IMR-90 (cell line): ENCODE measurements around the gene TMPRSS7. TPM values are rescaled to one million over a fixed set of nuclear protein-coding genes. Genes with fewer than 3 reads are reported as not detected.

Experiments
- ATAC-seq: fragments of 200-7000 bp; cut with Tn5 transposase; 2 replicates; pipeline ENCODE4 v1.9.1; 2020; ENCODE audit warnings: low read depth, mild to moderate bottlenecking, moderate library complexity
- BruUV-seq: library from RNA; stranded (reverse); fragments of 400-500 nt; replicated peaks from 2 replicates; lab custom pipeline; 2021; lab: Mats Ljungman, UMichigan
- CTCF ChIA-PET: fragments of 300-600 bp; formaldehyde crosslinking; extraction: SDS; loops from one replicate; lab custom pipeline; 2021; ENCODE audit warnings: antibody characterized with exemption; lab: Yijun Ruan, JAX
- POLR2A ChIA-PET: fragments of 300-600 bp; sonication (Branson Sonifier 250); formaldehyde crosslinking; loops from one replicate; lab custom pipeline; 2022; ENCODE audit warnings: antibody characterized with exemption; ENCODE audit not compliant: unreplicated experiment; lab: Charles Lee
- DNase-seq: peaks from one replicate; pipeline ENCODE4 v3.0.0; 2013
- H2AFZ ChIP-seq: replicated peaks from 2 replicates; pipeline ENCODE3; 2013; ENCODE audit warnings: low read length, mild to moderate bottlenecking; ENCODE audit not compliant: poor library complexity
- H2AK5ac ChIP-seq: 2 replicates; pipeline ENCODE4 v1.6.1; 2013; ENCODE audit warnings: low read depth, low read length, inconsistent platforms
- H2AK9ac ChIP-seq: replicated peaks from 2 replicates; pipeline ENCODE3; 2013; ENCODE audit warnings: mild to moderate bottlenecking, low read depth, low read length, moderate library complexity; ENCODE audit not compliant: poor library complexity
- H2BK120ac ChIP-seq: 2 replicates; pipeline ENCODE4 v1.6.1; 2013; ENCODE audit warnings: low read depth, low read length, inconsistent platforms
- H2BK15ac ChIP-seq: 3 replicates; pipeline ENCODE4 v1.6.1; 2013; ENCODE audit warnings: low read depth, low read length, inconsistent platforms
- H2BK20ac ChIP-seq: 2 replicates; pipeline ENCODE4 v1.6.1; 2013; ENCODE audit warnings: low read depth, mild to moderate bottlenecking, inconsistent platforms, low read length, moderate library complexity
- H2BK5ac ChIP-seq: 2 replicates; pipeline ENCODE4 v1.6.1; 2013; ENCODE audit warnings: mild to moderate bottlenecking, low read depth, low read length, inconsistent platforms; ENCODE audit not compliant: poor library complexity, severe bottlenecking
- H3K14ac ChIP-seq: replicated peaks from 2 replicates; pipeline ENCODE4 v1.6.1; 2013; ENCODE audit warnings: low read depth, low read length, inconsistent platforms
- H3K18ac ChIP-seq: 2 replicates; pipeline ENCODE4 v1.6.1; 2013; ENCODE audit warnings: low read depth, low read length, control low read depth
- H3K23ac ChIP-seq: 2 replicates; pipeline ENCODE4 v1.6.1; 2013; ENCODE audit warnings: low read depth, low read length, inconsistent platforms
- H3K27ac ChIP-seq: 2 replicates; pipeline ENCODE4 v1.5.1; 2013; ENCODE audit warnings: mild to moderate bottlenecking, control low read depth, low read length; ENCODE audit not compliant: insufficient read depth
- H3K27me3 ChIP-seq: 2 replicates; pipeline ENCODE4 v1.6.1; 2013; ENCODE audit warnings: low read length; ENCODE audit not compliant: control insufficient read depth, insufficient read depth
- H3K36me3 ChIP-seq: 2 replicates; pipeline ENCODE4 v1.6.1; 2013; ENCODE audit warnings: low read length, mixed read lengths; ENCODE audit not compliant: control insufficient read depth, insufficient read depth
- H3K4ac ChIP-seq: 2 replicates; pipeline ENCODE4 v1.6.1; 2013; ENCODE audit warnings: low read depth, low read length, inconsistent platforms
- H3K4me1 ChIP-seq: 2 replicates; pipeline ENCODE4 v1.6.1; 2013; ENCODE audit warnings: low read length, mixed read lengths; ENCODE audit not compliant: control insufficient read depth, insufficient read depth
- H3K4me2 ChIP-seq: 2 replicates; pipeline ENCODE4 v1.6.1; 2013; ENCODE audit warnings: low read depth, mild to moderate bottlenecking, control low read depth, low read length, moderate library complexity
- H3K4me3 ChIP-seq: 2 replicates; pipeline ENCODE4 v1.5.1; 2013; ENCODE audit warnings: low read depth, mild to moderate bottlenecking, control low read depth, low read length, moderate library complexity; ENCODE audit not compliant: insufficient read depth
- H3K56ac ChIP-seq: 2 replicates; pipeline ENCODE4 v1.6.1; 2013; ENCODE audit warnings: low read length, inconsistent platforms; ENCODE audit not compliant: insufficient read depth; ENCODE audit errors: extremely low read depth
- H3K79me1 ChIP-seq, 2 experiments: 2 replicates each; pipeline ENCODE4 v1.6.1; 2013; ENCODE audit warnings: low read length in 2 of 2, inconsistent platforms in 1 of 2, low read depth in 1 of 2
- H3K9ac ChIP-seq: 2 replicates; pipeline ENCODE4 v1.6.1; 2013; ENCODE audit warnings: low read depth, low read length, control low read depth
- H3K9me1 ChIP-seq: 2 replicates; pipeline ENCODE4 v1.6.1; 2013; ENCODE audit warnings: low read length, inconsistent platforms; ENCODE audit not compliant: insufficient read depth
- H3K9me3 ChIP-seq: 2 replicates; pipeline ENCODE4 v1.6.1; 2013; ENCODE audit warnings: low read length; ENCODE audit not compliant: control insufficient read depth, insufficient read depth
- H4K20me1 ChIP-seq: 2 replicates; pipeline ENCODE4 v1.6.1; 2013; ENCODE audit warnings: low read length, inconsistent platforms; ENCODE audit not compliant: insufficient read depth
- H4K5ac ChIP-seq: 2 replicates; pipeline ENCODE4 v1.6.1; 2013; ENCODE audit warnings: mild to moderate bottlenecking, low read depth, low read length, control low read depth
- H4K8ac ChIP-seq, 2 experiments: 2 replicates each; pipeline ENCODE4 v1.6.1; 2013; ENCODE audit warnings: low read depth in 2 of 2, low read length in 2 of 2, control low read depth in 1 of 2, inconsistent platforms in 1 of 2
- H4K91ac ChIP-seq: 2 replicates; pipeline ENCODE4 v1.6.1; 2013; ENCODE audit warnings: low read depth, low read length, inconsistent platforms; ENCODE audit not compliant: insufficient read depth
- BHLHE40 ChIP-seq: fragments of 150-350 bp; IDR thresholded peaks from 2 replicates; pipeline ENCODE4 v1.6.1; 2016; ENCODE audit warnings: mild to moderate bottlenecking, low read depth, low read length
- FOS ChIP-seq: fragments of 150-350 bp; IDR thresholded peaks from 2 replicates; pipeline ENCODE4 v1.6.1; 2016; ENCODE audit warnings: low read depth, low read length
- MXI1 ChIP-seq: IDR thresholded peaks from 2 replicates; pipeline ENCODE4 v1.6.1; 2012; ENCODE audit warnings: low read depth, mild to moderate bottlenecking, low read length, moderate library complexity, borderline replicate concordance
- RCOR1 ChIP-seq: IDR thresholded peaks from 2 replicates; pipeline ENCODE4 v1.6.1; 2012; ENCODE audit warnings: mild to moderate bottlenecking, low read length, improper control_type of control experiment; ENCODE audit not compliant: insufficient replicate concordance
- SMC3 ChIP-seq: fragments of 150-350 bp; IDR thresholded peaks from 2 replicates; pipeline ENCODE4 v1.6.1; 2016; ENCODE audit warnings: low read depth, mild to moderate bottlenecking, antibody characterized with exemption, low read length, moderate library complexity
- WGBS, 2 experiments: methylation state at CpG; one replicate each; pipeline versions ENCODE4 v1.1.5 to v1.1.7; 2013; ENCODE audit warnings: missing lambda C conversion rate in 2 of 2; ENCODE audit not compliant: insufficient read length in 1 of 2; ENCODE audit errors: extremely low coverage in 2 of 2; 5-methylcytosine and 5-hydroxymethylcytosine counted together
- dilution Hi-C: fragments of 300-500 bp; cut with HindIII; formaldehyde crosslinking; loops from one replicate; pipeline ENCODE4 v1.14.3; 2018; ENCODE audit warnings: low sequenced_read_pairs; ENCODE audit not compliant: unreplicated experiment
- in situ Hi-C: fragments of 300-500 bp; cut with MboI; formaldehyde crosslinking; loops from 3 replicates; pipeline ENCODE4 v1.14.3; 2019; ENCODE audit warnings: low sequenced_read_pairs, inconsistent platforms, mixed read lengths
- intact Hi-C: fragments of 100-400 bp; cut with micrococcal nuclease; formaldehyde crosslinking; loops from 2 replicates; pipeline ENCODE4 v1.10.0; 2022
- polyA plus RNA-seq, 3 experiments: library from polyadenylated mRNA; depleted of rRNA; stranded (reverse); fragments of >200 nt; gene quantifications; 2 replicates each; pipeline ENCODE4 v1.2.3, GENCODE V29; 2012; ENCODE audit warnings: low replicate concordance in 1 of 3
- total RNA-seq: library from RNA; depleted of rRNA; stranded (reverse); fragments of >200 nt; gene quantifications from 2 replicates; pipeline ENCODE4 v1.2.3, GENCODE V29; 2012
- TF ChIP-seq, protein P1 (sequence below): conservative IDR thresholded peaks from 2 replicates; pipeline ENCODE4 v1.5.1; 2012; ENCODE audit warnings: mild to moderate bottlenecking, low read depth, low read length, improper control_type of control experiment

The TMPRSS7 gene
- total and polyA plus RNA-seq, 2 of the 4 experiments (the other 2 are of a cell fraction): 0.07 TPM; not detected in 1

DNA sequence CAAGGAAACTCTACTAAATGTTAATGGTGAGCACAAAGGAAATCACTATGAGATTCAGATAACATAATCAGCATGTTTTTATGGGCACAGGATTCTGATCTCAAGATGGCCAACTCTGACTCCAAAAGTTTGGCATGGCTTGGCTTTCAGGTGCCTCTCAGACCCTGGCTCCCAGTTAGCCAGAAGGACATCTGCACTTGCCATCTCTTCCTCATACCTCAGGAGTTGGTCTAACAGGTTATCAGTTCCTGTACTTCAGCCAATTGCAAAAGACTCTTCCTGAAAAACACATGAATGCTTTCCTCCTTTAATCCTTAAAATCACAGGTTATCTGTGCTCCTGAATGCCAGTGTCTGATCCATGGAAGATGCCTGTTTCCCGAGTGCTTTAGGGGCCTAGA, 25.0 kb downstream of the TMPRSS7 start:
- no CpG with 5 or more reads among the region's 1 CpG for WGBS, 2 experiments
- dilution Hi-C loops: no loop called here
- Histone ChIP-seq H3K18ac (no peak overlapping the region), H2AFZ (no peak overlapping the region), H3K4ac (no peak overlapping the region), H2BK5ac (no peak overlapping the region), H3K14ac (0 out of 2 replicates have a peak overlapping the region, but pooled peaks have one; percentile 15), H3K9me1 (peaks cover 3% of the 10 kb centered on the region; the same call in 1 of the 2 replicates), H4K20me1 (no peaks in the 10 kb centered on the region), H2BK15ac (no peak overlapping the region), H3K36me3 (no peaks in the 10 kb centered on the region), H3K4me3 (no peak overlapping the region), H3K79me1 (no peaks in the 10 kb centered on the region), H3K9me3 (no peaks in the 10 kb centered on the region), H4K91ac (no peak overlapping the region), H3K4me1 (peaks cover 10% of the 10 kb centered on the region), H4K5ac (no peak overlapping the region), H3K9ac (no peak overlapping the region), H3K23ac (no peak overlapping the region), H3K56ac (no peak overlapping the region), H3K27ac (no peak overlapping the region), H2BK20ac (no peak overlapping the region; the same call in 1 of the 2 replicates), H2BK120ac (no peak overlapping the region), H2AK5ac (no peak overlapping the region), H4K8ac (no peak overlapping the region), H3K4me2 (no peak overlapping the region), H2AK9ac (no peak overlapping the region), H3K27me3 (peaks cover 2% of the 10 kb centered on the region; the same call in 1 of the 2 replicates)
- CTCF ChIA-PET: no interaction called here
- intact Hi-C loops: no loop called here
- no peak for TF ChIP-seq BHLHE40
- TF ChIP-seq FOS: no peak
- no peak for TF ChIP-seq RCOR1
- TF ChIP-seq, protein P1, sequence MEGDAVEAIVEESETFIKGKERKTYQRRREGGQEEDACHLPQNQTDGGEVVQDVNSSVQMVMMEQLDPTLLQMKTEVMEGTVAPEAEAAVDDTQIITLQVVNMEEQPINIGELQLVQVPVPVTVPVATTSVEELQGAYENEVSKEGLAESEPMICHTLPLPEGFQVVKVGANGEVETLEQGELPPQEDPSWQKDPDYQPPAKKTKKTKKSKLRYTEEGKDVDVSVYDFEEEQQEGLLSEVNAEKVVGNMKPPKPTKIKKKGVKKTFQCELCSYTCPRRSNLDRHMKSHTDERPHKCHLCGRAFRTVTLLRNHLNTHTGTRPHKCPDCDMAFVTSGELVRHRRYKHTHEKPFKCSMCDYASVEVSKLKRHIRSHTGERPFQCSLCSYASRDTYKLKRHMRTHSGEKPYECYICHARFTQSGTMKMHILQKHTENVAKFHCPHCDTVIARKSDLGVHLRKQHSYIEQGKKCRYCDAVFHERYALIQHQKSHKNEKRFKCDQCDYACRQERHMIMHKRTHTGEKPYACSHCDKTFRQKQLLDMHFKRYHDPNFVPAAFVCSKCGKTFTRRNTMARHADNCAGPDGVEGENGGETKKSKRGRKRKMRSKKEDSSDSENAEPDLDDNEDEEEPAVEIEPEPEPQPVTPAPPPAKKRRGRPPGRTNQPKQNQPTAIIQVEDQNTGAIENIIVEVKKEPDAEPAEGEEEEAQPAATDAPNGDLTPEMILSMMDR: no peak
- TF ChIP-seq SMC3: no peak
- TF ChIP-seq MXI1: no peak
- BruUV-seq: no TSS peak
- in situ Hi-C loops: no loop called here
- ATAC-seq (no peak), DNase-seq (no peak)
- POLR2A ChIA-PET: no interaction called here
